Prostate gland (tissue), 2 donors: ENCODE results near the gene SCN3B. TPM values are rescaled to one million over a fixed set of nuclear protein-coding genes. Genes with fewer than 3 reads are reported as not detected.

Source experiments
- DNase-seq: peaks from one replicate; pipeline ENCODE4 v3.0.0-alpha.2; 2019; ENCODE audit warnings: low spot score
- H3K27ac ChIP-seq, 2 donors: fragments of 200-600 bp; sonication (generic); 2 replicates each; pipeline ENCODE4 v1.5.1; 2017 to 2019
- H3K27me3 ChIP-seq: fragments of 200-600 bp; sonication (generic); replicated peaks from 2 replicates; pipeline ENCODE4 v1.5.1; 2019; ENCODE audit not compliant: insufficient read depth
- H3K36me3 ChIP-seq, 2 donors: fragments of 200-600 bp; sonication (generic); 1 replicate in 1 of 2; 2 replicates in 1 of 2; pipeline versions ENCODE4 v1.5.1 to v1.8.1; 2017 to 2019
- H3K4me1 ChIP-seq: fragments of 200-600 bp; sonication (generic); replicated peaks from 2 replicates; pipeline ENCODE4 v1.5.1; 2019
- H3K4me3 ChIP-seq, 2 donors: fragments of 200-600 bp; sonication (generic); 2 replicates each; pipeline ENCODE4 v1.5.1; 2017 to 2019
- H3K9me3 ChIP-seq: fragments of 200-600 bp; sonication (generic); 2 replicates; pipeline ENCODE4 v1.5.1; 2017
- POLR2A ChIP-seq: fragments of 450-650 bp; IDR thresholded peaks from one replicate; pipeline ENCODE4 v1.6.1; 2016; ENCODE audit warnings: antibody characterized with exemption, mild to moderate bottlenecking
- POLR2AphosphoS5 ChIP-seq: sonication (generic); formaldehyde crosslinking; IDR thresholded peaks from one replicate; pipeline ENCODE4 v1.6.1; 2017; ENCODE audit warnings: antibody characterized with exemption
- WGBS: methylation state at CpG from one replicate; pipeline ENCODE4 v1.1.5; 2018; 5-methylcytosine and 5-hydroxymethylcytosine counted together
- intact Hi-C: fragments of 100-400 bp; cut with DNase I; formaldehyde crosslinking; loops from one replicate; pipeline ENCODE4 v1.14.2; 2022
- total RNA-seq, 2 donors: library from RNA; depleted of rRNA; stranded (reverse); fragments of >200 nt; gene quantifications; one replicate each; pipeline ENCODE4 v1.1.0, GENCODE V29; 2016
- TF ChIP-seq, protein P1 (sequence below), 4 experiments: fragments of 200-600 bp in 2 of 4; fragments of 450-650 bp in 2 of 4; sonication (generic) in 2 of 4; IDR thresholded peaks; 1 replicate in 3 of 4; 2 replicates in 1 of 4; pipeline ENCODE4 v1.5.1; 2016 to 2019; ENCODE audit warnings: antibody characterized with exemption in 4 of 4, mild to moderate bottlenecking in 2 of 4, moderate library complexity in 2 of 4

SCN3B gene
- total RNA-seq, 2 donors from 2014 or later = 2.5 to 3.5 TPM

DNA sequence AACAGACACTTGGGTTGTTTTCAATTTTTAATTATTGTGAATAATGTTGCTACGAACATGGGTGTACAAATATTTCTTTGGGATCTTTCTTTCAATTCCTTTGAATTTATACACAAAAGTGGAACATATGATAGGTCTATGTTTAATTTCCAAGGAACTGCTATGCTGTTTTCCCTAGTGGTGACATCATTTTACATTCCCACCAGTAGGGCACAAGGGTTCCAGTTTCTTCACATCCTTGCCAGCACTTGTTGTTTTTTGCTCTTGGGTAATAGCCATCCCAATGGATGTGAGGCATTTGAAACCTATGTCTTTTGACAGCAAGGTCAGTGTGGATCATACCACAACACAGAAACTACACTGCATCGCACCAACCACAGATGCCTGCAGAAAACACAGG lies 41.8 kb upstream of the SCN3B start:
- peaks cover 5% of the 10 kb centered on the region for H3K27me3 ChIP-seq
- 91% methylated on average over 2 of the region's 2 CpGs for WGBS
- no peaks in the 10 kb centered on the region for H3K36me3 ChIP-seq
- H3K4me3 ChIP-seq = no peak overlapping the region
- TF ChIP-seq, protein P1, sequence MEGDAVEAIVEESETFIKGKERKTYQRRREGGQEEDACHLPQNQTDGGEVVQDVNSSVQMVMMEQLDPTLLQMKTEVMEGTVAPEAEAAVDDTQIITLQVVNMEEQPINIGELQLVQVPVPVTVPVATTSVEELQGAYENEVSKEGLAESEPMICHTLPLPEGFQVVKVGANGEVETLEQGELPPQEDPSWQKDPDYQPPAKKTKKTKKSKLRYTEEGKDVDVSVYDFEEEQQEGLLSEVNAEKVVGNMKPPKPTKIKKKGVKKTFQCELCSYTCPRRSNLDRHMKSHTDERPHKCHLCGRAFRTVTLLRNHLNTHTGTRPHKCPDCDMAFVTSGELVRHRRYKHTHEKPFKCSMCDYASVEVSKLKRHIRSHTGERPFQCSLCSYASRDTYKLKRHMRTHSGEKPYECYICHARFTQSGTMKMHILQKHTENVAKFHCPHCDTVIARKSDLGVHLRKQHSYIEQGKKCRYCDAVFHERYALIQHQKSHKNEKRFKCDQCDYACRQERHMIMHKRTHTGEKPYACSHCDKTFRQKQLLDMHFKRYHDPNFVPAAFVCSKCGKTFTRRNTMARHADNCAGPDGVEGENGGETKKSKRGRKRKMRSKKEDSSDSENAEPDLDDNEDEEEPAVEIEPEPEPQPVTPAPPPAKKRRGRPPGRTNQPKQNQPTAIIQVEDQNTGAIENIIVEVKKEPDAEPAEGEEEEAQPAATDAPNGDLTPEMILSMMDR (IDR thresholded peaks at IDR 0.05) = no peak
- TF ChIP-seq POLR2A (no peak), POLR2AphosphoS5 (no peak)
- intact Hi-C loops = no loop called here
- no peak overlapping the region for H3K27ac ChIP-seq
- H3K4me1 ChIP-seq = no peaks in the 10 kb centered on the region
- no peaks in the 10 kb centered on the region for H3K9me3 ChIP-seq
- DNase-seq = no peak

DNA sequence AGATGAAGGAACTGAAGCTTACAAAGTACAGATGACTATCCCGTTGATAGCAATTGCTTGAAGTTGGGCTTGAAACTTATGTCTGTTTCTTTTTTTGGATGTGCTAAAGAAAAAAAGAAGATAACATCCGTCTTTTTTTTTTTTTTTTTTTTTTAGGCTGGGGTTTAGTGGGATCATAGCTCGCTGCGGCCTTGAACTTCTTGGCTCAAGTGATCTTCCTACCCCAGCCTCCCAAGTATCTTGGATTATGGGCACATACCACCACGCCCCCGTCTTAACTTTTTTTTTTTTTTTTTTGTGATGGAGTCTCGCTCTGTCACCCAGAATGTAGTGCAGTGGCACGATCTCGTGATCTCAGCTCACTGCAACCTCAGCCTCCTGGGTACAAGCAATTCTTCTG lies 40.8 kb upstream of the SCN3B start:
- TF ChIP-seq, protein P1 (IDR thresholded peaks at IDR 0.05) = no peak
- no peak for TF ChIP-seq POLR2A
- no peak for TF ChIP-seq POLR2AphosphoS5
- WGBS = 87% methylated on average over 9 of the region's 9 CpGs
- no peak overlapping the region for H3K4me3 ChIP-seq

DNA sequence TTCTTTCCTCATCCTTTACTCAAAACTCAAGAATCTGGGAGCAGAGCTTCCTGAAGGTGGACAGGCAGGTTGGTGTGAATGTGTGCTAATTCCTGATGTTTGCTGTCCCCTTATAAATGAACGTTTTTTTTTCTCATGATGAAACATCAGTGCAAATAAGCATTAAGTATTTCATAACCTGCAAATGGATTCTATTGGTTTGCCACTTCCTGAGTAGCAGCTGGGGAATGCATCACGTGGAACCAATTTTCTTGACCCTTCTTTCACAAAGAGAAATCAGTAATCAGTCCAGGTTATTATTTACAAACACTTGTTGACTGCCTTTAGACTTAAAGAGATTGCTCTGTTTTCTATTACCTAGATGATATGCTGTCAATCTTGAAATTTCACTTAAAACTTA lies 40.1 kb upstream of the SCN3B start:
- DNase-seq = no peak

More for the DNA sequence above, 40.8 kb upstream of the SCN3B start:
- no peak for DNase-seq
- H3K27ac ChIP-seq = no peak overlapping the region
- intact Hi-C loops = no loop called here
- no peaks in the 10 kb centered on the region for H3K36me3 ChIP-seq
- H3K9me3 ChIP-seq = no peaks in the 10 kb centered on the region
- H3K4me1 ChIP-seq = no peaks in the 10 kb centered on the region
- peaks cover 5% of the 10 kb centered on the region for H3K27me3 ChIP-seq

DNA sequence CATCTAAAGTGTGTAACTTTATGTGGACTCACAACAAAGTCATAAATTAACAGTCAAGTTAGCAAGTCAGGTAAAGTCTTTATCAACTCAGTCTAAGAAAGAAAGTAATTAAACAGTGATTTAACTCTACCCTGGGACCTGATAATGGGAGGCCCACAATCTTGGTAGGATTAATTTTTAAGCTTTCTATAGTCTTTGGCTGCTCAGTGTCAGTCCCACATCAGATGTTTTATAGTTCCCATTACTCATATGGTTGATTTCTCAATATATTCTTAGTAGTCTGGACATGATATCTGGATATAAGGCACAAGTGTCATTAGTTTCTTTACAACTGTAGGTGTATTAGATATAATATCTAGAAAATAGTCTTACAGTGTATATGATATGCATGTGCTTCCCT lies 38.5 kb upstream of the SCN3B start:
- no peak overlapping the region for H3K27ac ChIP-seq
- H3K4me1 ChIP-seq = no peaks in the 10 kb centered on the region
- TF ChIP-seq, protein P1 (IDR thresholded peaks at IDR 0.05) = no peak
- no peak for TF ChIP-seq POLR2AphosphoS5
- TF ChIP-seq POLR2A = no peak
- H3K36me3 ChIP-seq = no peaks in the 10 kb centered on the region
- peaks cover 7% of the 10 kb centered on the region for H3K27me3 ChIP-seq
- intact Hi-C loops = no loop called here
- DNase-seq = no peak
- no peak overlapping the region for H3K4me3 ChIP-seq
- no peaks in the 10 kb centered on the region for H3K9me3 ChIP-seq

More for the DNA sequence above, 40.1 kb upstream of the SCN3B start:
- WGBS = 32% methylated on average over 2 of the region's 2 CpGs
- Histone ChIP-seq H3K4me3 (no peak overlapping the region), H3K27ac (no peak overlapping the region), H3K27me3 (peaks cover 7% of the 10 kb centered on the region), H3K4me1 (no peaks in the 10 kb centered on the region), H3K9me3 (no peaks in the 10 kb centered on the region), H3K36me3 (no peaks in the 10 kb centered on the region)
- TF ChIP-seq POLR2A (no peak), POLR2AphosphoS5 (no peak)
- TF ChIP-seq, protein P1 (IDR thresholded peaks at IDR 0.05) = no peak
- intact Hi-C loops = no loop called here

DNA sequence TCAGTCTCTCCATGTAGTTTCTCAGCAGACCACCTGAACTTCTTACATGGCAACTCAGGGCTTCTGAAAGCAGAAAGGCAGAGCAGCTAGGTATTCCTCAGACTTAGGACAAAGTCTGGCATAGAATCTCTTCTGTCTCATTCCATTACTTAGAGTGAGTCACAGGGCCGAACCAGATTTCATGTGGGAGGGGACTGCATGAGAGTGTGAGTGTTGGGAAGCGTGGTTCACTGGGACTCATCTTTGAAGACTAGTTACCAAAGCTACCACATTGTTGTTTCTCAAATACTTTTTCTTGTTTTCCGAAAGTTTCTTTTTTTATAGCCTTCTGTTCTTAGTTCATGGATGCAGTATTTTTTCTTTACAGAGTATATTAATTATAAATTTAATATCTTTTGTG lies 36.1 kb upstream of the SCN3B start:
- no peaks in the 10 kb centered on the region for H3K9me3 ChIP-seq
- intact Hi-C loops = no loop called here
- TF ChIP-seq, protein P1 (IDR thresholded peaks at IDR 0.05) = no peak
- no peak for TF ChIP-seq POLR2A
- TF ChIP-seq POLR2AphosphoS5 = no peak
- no peaks in the 10 kb centered on the region for H3K36me3 ChIP-seq
- no peak for DNase-seq
- peaks cover 4% of the 10 kb centered on the region for H3K27me3 ChIP-seq
- WGBS = 72% methylated on average over 3 of the region's 3 CpGs
- H3K4me1 ChIP-seq = no peaks in the 10 kb centered on the region
- no peak overlapping the region for H3K4me3 ChIP-seq
- H3K27ac ChIP-seq = no peak overlapping the region
